NCI-H446 (cell line): Measurements from ENCODE around the gene MAPK14.
"Not testable (repeated sequence)": the region's sequence is repeated elsewhere in the genome, so short reads cannot be mapped to it uniquely, and the experiment has no call there.

ENCODE experiments used
- DNase-seq, 2 experiments: peaks; one replicate each; lab custom pipeline; 2025; lab: John Stamatoyannopoulos, UW

MAPK14 gene

GRCh38 chr6:36027501-36028087 is at the start of gene MAPK14:
Gene MAPK14, plus strand, starts transcription at chr6:36027808. Its CDS starts 350 bp downstream, at chr6:36028158.
- DNase-seq, result peak; percentile 99 to 100

- not testable (repeated sequence) for DNase-seq
Measured at GRCh38 chr6:35980126-35980525, 47.5 kb upstream of the MAPK14 start.

DNA sequence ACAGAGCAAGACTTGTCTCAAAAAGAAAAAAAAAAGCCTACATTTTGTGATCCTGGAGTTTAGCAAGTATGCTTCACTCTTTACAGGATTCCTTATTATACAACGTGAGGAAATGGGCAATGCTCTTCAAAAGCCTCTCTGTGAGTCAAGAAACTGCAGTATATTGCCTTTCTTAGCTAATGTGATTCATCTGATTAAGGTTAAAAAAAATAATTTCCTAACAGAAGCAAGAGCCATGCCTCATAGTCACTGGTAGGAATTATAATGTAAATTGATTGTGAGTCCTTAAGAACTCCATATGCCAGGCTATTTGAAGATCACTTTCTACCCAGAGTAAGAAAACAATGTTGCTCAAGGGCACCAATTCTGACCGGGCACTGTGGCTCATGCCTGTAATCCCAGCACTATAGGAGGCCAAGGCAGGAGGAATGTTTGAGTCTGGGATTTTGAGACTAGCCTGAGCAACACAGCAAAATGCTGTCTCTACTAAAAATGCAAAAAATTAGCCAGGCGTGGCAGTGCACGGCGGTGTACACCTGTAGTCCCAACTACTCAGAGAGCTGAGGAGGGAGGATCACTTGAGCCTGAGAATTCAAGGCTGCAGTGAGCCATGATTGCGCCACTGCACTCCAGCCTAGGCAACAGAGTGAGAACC is 46.5 kb upstream of the MAPK14 start:
- no peak for DNase-seq

DNA sequence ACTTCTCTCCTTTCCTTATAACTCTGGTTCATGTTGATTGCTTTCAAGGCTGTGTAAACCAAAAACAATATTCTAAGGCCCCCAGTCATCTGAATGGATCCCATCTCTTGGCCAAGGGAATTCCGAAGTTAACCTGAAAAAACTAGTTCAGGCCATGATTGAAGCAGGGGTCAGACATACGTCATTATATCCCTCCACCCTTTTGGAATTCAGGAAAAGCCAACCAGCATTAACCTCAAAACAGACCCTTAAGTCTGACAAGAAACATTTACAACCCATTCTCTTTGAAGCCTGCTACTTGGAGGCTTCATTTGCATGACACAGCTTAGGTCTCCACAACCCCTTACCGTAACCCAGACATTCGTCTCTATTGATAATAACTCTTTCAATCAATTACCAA is 42.9 kb upstream of the MAPK14 start:
- DNase-seq, result no peak

- DNase-seq, result not testable (repeated sequence)
Measured at GRCh38 chr6:35988047-35988446, 39.6 kb upstream of the MAPK14 start.

DNA sequence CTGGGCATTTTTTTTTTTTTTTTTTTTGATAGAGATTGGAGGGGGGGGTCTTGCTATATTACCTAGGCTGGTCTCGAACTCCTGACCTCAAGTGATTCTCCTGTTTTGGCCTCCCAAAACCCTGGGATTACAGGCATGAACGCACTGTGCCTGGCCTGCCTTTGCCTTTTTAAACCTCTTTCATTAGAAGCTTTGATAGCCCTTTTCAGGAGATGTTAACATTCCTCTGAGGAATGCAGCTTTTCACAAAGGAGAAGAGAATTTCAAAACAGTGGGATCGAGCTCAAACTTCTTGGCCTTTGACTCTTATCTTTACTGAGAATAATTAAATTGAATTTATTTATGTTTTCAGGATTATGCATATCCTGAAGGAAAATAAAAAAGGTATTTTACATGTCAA is 34.5 kb upstream of the MAPK14 start:
- no peak for DNase-seq

DNA sequence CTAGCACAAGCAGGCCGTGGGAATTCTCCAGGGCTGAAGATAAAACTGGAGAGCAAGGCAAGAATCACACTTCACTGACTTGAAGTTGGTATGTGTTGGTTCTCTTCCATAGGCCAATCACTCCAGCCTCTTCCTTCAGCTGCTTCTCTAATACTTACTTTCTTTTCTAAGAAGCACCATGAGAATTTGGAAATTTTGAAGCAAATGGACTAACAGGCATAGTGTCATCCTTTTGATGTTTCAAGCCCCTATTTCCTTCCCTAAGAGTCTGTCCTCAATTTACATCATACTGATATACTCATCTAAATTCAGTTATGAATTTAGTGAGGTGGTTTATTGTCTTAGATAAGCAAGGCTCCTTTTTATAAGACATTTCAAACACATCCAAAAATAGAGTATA is 27.2 kb upstream of the MAPK14 start:
- no peak for DNase-seq

GRCh38 chr6:36015666-36016065 is 11.9 kb upstream of the MAPK14 start:
- DNase-seq, result no peak

GRCh38 chr6:36018339-36018738 is 9.3 kb upstream of the MAPK14 start:
- DNase-seq, result no peak

GRCh38 chr6:36019167-36019566 is 8.4 kb upstream of the MAPK14 start:
- no peak for DNase-seq

DNA sequence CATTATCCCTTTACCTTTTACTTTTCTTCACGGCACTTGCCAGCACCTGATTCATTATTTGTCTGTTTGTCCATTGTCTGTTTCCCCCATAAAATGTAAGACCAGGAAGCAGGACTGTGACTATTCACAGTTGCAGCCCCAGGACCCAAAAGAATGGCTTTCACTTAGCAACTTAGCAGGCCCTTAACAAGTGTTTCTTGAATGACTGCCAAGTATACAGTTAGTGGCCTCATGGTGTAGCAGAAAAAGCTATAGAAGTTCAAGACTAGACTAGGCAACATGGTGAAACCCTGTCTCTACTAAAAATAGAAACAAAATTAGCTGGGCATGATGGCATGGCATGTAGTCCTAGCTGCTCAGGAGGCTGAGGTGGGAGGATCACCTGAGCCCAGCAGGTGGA is 7.5 kb upstream of the MAPK14 start:
- DNase-seq, result no peak

DNA sequence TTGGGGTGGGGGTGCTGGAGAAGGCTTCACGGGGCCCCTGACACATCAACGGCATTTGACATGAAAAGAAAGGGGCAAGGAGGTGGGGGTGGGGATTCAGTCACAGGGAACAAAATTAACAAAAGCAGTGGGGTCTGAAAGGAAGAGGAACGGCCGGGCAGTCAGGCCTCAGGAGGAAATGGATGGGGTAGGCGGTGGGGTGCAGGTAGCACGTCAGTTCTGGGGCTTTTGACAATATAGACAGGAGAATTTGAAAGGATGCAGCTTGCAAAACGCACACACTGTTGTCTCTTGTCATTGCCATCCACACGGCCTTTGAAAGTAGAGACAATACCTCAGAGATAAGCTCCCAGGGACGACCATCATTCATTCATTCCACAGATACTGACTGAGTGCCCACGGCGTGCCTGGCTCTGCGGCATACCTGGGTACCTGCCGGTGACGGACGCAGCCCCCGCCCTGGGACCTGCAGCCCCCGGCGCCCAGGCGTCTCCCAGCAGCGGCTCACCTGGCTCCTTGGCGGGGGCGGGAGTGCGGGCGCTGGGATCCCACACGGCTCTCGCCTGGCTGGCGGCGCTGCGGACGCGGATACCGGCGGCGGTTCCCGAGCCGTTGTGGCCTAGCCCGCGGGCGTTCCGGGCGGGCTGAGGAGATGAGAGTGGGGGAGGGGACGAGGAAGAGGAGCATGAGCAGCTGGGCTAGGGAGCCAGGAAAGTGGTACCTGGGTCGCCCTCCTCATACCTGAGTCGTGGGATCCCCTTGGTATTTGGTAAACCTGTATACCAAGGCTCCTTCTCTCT is 3.4 kb upstream of the MAPK14 start, which contains the start of gene SLC26A8:
SLC26A8 (minus strand) TSS at position 646 of the 800 bp plus-strand sequence. CDS start 4,934 bp downstream, outside the sequence.
- DNase-seq, result no peak

DNA sequence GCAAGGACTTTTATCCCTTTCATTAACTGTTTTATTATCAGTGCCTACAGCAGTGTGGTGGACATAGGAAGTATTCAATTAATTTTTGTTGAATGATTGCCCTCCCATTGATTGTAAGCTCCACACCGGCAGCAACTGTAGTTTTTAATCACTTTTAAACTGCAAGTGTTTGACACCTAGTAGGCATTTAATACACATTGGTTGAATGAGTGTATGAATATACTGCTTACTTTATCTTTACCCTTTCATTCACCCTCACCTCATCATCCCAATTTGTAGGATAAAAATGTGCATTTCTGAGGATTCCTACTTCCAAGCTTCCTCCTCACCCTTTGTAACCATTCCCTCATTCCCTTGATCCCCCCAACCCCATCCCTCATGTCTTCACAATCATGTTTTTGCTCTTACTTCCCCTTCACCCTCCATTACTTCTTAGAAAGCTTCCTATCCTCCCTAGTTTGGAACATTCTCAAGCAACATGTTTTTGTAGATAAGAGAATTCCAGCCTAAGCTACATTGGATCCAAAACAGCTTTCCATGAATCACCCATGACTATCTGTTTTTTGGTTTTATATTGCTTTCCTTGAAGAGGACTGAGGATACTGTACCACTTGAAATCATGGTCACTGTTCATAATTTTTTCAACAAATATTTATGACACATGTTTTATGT is 2.2 kb upstream of the MAPK14 start:
- no peak for DNase-seq

DNA sequence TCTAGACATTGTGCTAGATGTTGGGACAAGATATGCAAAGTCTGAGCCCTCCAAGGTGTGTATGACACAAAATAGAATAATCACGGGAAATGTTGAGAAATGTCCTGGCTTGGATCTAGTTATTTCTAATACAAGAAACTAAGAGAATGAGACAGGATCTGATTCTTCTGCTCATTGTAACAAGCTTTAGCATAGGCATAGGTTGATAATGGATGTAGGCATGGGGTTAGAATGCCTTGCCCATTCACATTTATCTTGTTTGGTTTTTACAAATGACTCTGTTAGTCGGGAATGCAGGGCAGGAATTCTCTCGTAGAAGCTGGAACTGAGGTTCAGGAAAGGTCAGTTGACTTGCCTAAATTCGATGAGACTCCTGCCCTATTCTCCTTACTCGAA is 1.7 kb upstream of the MAPK14 start:
- DNase-seq, result no peak

DNA sequence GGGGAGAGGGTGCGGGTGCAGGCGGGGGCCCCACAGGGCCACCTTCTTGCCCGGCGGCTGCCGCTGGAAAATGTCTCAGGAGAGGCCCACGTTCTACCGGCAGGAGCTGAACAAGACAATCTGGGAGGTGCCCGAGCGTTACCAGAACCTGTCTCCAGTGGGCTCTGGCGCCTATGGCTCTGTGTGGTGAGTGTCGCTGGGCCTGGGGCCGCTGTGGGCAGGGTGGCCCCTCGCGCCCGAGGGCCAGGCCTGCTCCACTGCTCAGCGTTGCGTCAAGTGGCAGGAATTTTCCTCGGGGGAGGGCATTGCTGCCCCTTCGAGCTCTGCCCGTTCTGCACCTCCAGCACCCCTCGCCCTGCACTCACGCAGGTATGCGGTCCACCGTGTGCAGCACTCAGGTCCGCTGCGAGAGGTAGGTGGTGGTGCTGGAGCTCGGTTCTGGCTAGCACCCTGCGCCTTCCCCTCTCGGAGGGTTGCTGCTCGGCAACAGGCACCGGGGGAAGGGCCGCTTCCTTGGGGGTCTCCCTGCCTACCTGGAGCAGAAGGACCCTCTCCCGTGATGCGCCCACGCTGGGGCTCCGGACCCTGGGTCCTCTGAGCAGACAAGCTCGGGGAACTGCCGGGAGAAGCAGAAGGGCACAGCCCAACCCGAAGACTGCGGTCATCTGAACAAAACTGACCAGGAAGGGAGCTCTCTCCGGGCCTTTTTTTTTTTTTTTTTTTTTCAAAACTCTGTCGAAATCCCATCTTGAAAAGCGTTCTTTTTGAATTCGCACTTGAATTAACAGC is 674 bp downstream of the MAPK14 start:
- peak in 1 of 2 experiments; percentile 28 for DNase-seq

DNA sequence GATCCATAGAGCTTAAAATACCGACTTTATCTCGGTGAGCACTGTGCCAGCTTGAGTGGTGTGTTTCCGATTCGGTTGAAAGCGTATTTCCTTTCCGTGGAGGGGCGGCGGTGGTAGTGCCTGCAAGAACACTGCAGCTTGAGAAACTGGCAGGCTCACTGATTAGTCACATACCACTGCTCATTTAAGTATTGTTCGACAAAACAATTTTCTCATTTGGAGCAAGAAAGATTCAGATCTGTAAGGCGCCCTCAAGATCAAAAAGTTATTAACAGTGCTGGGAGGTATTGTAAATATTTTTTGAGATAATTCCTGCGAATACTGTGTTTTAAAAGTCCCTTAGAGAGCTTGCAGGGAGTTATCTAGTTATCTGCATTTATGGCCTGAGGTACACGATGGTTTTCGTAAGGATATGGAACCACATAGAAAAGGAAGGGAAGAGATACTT is 1.3 kb downstream of the MAPK14 start:
- peak in 1 of 2 experiments; percentile 47 for DNase-seq

- no peak for DNase-seq
Measured at GRCh38 chr6:36029464-36029863, 1.9 kb downstream of the MAPK14 start.

GRCh38 chr6:36032261-36032660 is 4.7 kb downstream of the MAPK14 start:
- DNase-seq, result no peak

- DNase-seq, result not testable (repeated sequence)
Measured at GRCh38 chr6:36033144-36033543, 5.5 kb downstream of the MAPK14 start.

DNA sequence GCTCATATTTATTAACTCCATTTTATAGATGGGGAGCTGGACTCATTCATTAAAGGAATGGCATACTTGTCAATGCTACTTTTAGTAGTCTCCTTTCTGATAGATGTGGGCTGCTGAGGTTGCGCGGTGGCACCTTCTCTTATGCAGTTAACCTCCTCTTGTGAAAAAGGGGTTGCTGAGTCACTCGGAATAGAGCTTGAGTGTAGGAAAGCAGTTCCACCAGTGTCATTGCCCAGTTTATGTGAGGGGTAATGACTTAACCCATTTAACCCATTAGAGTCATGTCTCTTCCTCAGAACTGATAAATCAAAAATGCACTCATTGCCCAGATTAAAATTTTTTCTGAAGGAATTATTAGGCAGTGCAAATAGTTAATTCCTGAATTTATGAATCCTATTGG is 6.3 kb downstream of the MAPK14 start:
- DNase-seq, result no peak

DNA sequence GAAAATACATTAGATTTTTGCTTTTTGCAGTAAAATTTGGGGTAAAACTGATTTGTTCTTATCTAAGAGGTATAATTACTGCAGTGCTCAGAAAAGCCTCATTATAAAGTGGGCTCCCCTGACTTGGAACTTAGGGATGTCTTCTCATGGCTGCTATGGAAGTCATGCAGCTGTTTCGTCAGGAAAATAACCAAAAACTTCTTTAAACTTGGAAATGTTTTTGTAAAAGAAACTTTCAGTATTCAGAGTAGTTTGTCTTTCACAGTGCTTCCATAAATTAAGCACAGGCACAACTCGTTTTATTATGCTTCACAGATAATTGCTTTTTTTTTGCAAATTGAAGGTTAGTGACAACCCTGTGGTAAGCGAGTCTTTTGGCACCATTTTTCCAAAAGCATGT is 6.8 kb downstream of the MAPK14 start:
- no peak for DNase-seq
